Transverse colon (tissue), 4 donors: Measurements from ENCODE around the gene TCERG1L. TPM values are rescaled to one million over a fixed set of nuclear protein-coding genes. Genes with fewer than 3 reads are reported as not detected.

Experiments
- DNase-seq: peaks from one replicate; pipeline ENCODE4 v3.0.0-alpha.2; 2019
- H3K27ac ChIP-seq, 4 donors: fragments of 200-600 bp; sonication (generic); 2 replicates each; pipeline ENCODE4 v1.5.1; 2016 to 2018; ENCODE audit warnings: inconsistent platforms in 4 of 4
- H3K27me3 ChIP-seq: fragments of 200-600 bp; sonication (generic); 2 replicates; pipeline ENCODE4 v1.5.1; 2017; ENCODE audit warnings: inconsistent platforms
- H3K36me3 ChIP-seq, 4 donors: fragments of 200-600 bp; sonication (generic); 2 replicates each; pipeline ENCODE4 v1.5.1; 2017 to 2019; ENCODE audit warnings: inconsistent platforms in 4 of 4
- H3K4me1 ChIP-seq, 4 donors: fragments of 200-600 bp; sonication (generic); 2 replicates each; pipeline ENCODE4 v1.5.1; 2017 to 2020; ENCODE audit warnings: inconsistent platforms in 4 of 4
- H3K4me3 ChIP-seq, 4 donors: fragments of 200-600 bp; sonication (generic); 1 replicate in 1 of 4; 2 replicates in 3 of 4; pipeline versions ENCODE4 v1.5.1 to v1.6.1; 2017 to 2019; ENCODE audit warnings: inconsistent platforms in 4 of 4
- H3K9me3 ChIP-seq, 2 donors: fragments of 200-600 bp; sonication (generic); 2 replicates each; pipeline ENCODE4 v1.5.1; 2017 to 2019; ENCODE audit warnings: inconsistent platforms in 2 of 2
- CTCF ChIP-seq, 5 experiments: fragments of 200-600 bp in 3 of 5; fragments of 450-650 bp in 2 of 5; sonication (generic) in 3 of 5; IDR thresholded peaks; 1 replicate in 2 of 5; 2 replicates in 3 of 5; pipeline ENCODE4 v1.5.1; 2016 to 2017; ENCODE audit warnings: antibody characterized with exemption in 5 of 5, inconsistent platforms in 3 of 5, mild to moderate bottlenecking in 2 of 5, moderate library complexity in 1 of 5
- EP300 ChIP-seq: sonication (generic); formaldehyde crosslinking; IDR thresholded peaks from one replicate; pipeline ENCODE4 v1.6.1; 2017; ENCODE audit warnings: antibody characterized with exemption, low read depth
- POLR2A ChIP-seq: fragments of 450-650 bp; IDR thresholded peaks from one replicate; pipeline ENCODE4 v1.6.1; 2016; ENCODE audit warnings: antibody characterized with exemption, mild to moderate bottlenecking, moderate library complexity
- POLR2AphosphoS5 ChIP-seq, 3 donors: sonication (generic); formaldehyde crosslinking; IDR thresholded peaks; one replicate each; pipeline ENCODE4 v1.6.1; 2016; ENCODE audit warnings: antibody characterized with exemption in 3 of 3
- WGBS, 2 donors: methylation state at CpG; one replicate each; pipeline ENCODE4 v1.1.5; 2018; ENCODE audit warnings: low coverage in 1 of 2; 5-methylcytosine and 5-hydroxymethylcytosine counted together
- in situ Hi-C, 4 donors: fragments of 200-750 bp; cut with MboI; loops; one replicate each; pipeline versions ENCODE4 v1.15.0 to v1.15.1; 2017; ENCODE audit warnings: low sequenced_read_pairs in 3 of 4, low pct_ligation_motif_present in 1 of 4, low pct_unique_long_range_greater_than_20kb in 1 of 4
- intact Hi-C: fragments of 100-400 bp; cut with DNase I; formaldehyde crosslinking; loops from one replicate; pipeline ENCODE4 v1.15.1; 2023; ENCODE audit warnings: low total_unique reads
- total RNA-seq, 4 donors: library from RNA; depleted of rRNA; stranded (reverse); fragments of >200 nt; gene quantifications; one replicate each; pipeline ENCODE4 v1.1.0, GENCODE V29; 2016

The TCERG1L gene
- total RNA-seq, 4 donors from 2014 or later = 0.16 TPM; not detected in 3

GRCh38 chr10:131083915-131084790, 227.4 kb downstream of the TCERG1L start:
- in situ Hi-C loops (no loop called here), intact Hi-C loops (no loop called here)
- WGBS, 2 donors = 82 to 84% methylated on average over 5 to 29 of the region's 32 CpGs
- no peaks in the 10 kb centered on the region for H3K9me3 ChIP-seq
- no peak for DNase-seq
- no peaks in the 10 kb centered on the region for H3K27me3 ChIP-seq
- no peak overlapping the region for H3K4me3 ChIP-seq
- H3K36me3 ChIP-seq = no peaks in the 10 kb centered on the region
- TF ChIP-seq EP300 = no peak
- no peak for TF ChIP-seq POLR2AphosphoS5 (IDR thresholded peaks at IDR 0.05)
- no peak for TF ChIP-seq POLR2A
- no peak for TF ChIP-seq CTCF (IDR thresholded peaks at IDR 0.05)
- H3K27ac ChIP-seq = no peak overlapping the region
- no peaks in the 10 kb centered on the region for H3K4me1 ChIP-seq

DNA sequence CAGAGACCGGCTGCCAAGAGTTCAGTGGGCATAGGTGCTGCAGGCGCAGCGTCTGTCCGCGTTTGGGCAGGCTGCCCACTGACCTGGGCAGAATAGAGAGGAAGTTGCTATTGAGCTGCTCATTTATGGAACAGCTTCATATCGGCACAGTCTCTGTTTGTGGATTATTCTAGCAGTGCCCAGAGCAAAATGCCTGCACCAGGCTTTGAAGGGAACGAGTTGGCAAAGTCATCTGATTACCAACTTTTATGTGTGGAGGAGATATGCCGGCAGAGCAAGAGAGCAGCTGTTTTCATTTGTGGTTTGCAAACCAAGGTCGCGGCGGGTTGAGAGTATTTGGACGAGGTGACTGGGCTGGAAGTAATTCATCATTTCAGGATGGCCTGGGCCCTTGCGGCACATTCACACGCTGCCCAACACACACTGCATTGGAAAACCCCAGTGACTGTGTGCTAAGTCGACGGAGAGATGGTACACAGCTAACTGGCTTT, 228.5 kb downstream of the TCERG1L start:
- no peak overlapping the region for H3K4me3 ChIP-seq
- no peaks in the 10 kb centered on the region for H3K27me3 ChIP-seq
- intact Hi-C loops = no loop called here
- no peaks in the 10 kb centered on the region for H3K36me3 ChIP-seq
- DNase-seq = no peak
- H3K9me3 ChIP-seq = no peaks in the 10 kb centered on the region
- in situ Hi-C loops = no loop called here
- H3K27ac ChIP-seq = no peak overlapping the region
- no peak for TF ChIP-seq CTCF (IDR thresholded peaks at IDR 0.05)
- TF ChIP-seq POLR2A = no peak
- TF ChIP-seq EP300 = no peak
- no peak for TF ChIP-seq POLR2AphosphoS5 (IDR thresholded peaks at IDR 0.05)
- WGBS, 2 donors = 17 to 63% methylated on average over 1 to 16 of the region's 16 CpGs
- H3K4me1 ChIP-seq = no peaks in the 10 kb centered on the region

DNA sequence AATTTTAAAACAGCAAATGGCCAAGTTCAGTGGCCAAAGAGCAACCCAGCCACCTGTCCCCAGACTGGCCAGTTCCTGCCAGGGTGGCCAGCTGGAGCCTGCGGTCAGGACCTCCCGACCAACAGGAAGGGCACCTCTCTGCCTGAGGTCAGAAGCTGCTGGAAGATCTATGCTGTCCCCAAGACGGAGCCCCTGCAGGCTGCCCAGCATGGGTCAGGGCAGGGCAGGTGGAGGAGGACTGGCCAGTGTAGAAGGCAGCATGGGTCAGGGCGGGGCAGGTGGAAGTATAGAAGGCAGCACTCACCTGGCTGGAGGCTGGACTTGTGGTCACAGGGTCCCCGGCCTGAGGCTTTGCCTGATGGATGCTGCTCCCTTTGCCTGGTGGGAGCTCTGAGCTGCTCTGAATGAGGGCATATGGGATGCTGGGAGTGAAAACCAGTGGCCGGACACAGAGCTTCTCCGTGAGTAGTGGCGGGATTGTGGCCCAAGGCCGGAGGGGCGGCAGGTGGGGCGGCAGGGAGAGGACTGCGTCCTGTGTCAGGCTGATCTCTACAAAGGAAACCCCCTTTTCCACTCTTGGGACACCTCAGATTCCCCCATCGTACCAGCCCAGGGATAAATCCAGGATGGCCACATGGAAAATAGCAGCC, 229.2 kb downstream of the TCERG1L start:
- intact Hi-C loops = no loop called here
- Histone ChIP-seq H3K27ac (no peak overlapping the region), H3K4me3 (no peak overlapping the region), H3K27me3 (no peaks in the 10 kb centered on the region), H3K36me3 (no peaks in the 10 kb centered on the region), H3K9me3 (no peaks in the 10 kb centered on the region), H3K4me1 (no peaks in the 10 kb centered on the region)
- in situ Hi-C loops = no loop called here
- no peak for DNase-seq
- no peak for TF ChIP-seq CTCF (IDR thresholded peaks at IDR 0.05)
- no peak for TF ChIP-seq POLR2A
- TF ChIP-seq EP300 = no peak
- TF ChIP-seq POLR2AphosphoS5 (IDR thresholded peaks at IDR 0.05) = no peak
- WGBS, 2 donors = 88% methylated on average over 13 of the region's 13 CpGs; no CpG with 5 or more reads in 1 of the 2 donors

DNA sequence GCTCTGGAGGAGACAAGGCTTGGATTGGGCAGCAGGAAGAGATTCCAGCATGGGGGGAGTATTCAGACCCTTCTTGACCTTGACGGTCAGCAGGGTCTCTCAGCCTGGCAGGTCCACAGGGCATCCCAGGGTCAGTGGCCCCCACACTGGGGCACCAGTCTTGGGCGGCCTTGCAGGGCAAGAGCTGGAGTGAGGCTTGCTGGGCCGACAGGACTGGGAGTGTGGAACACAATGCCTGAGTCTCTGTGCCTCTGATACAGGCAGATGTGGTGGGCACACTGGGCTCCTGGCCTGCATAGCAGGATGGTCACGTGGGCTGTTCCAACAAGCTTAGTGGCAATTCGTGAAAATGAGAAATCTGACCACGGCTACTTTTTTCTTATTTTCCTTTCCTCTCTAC, 229.7 kb downstream of the TCERG1L start:
- TF ChIP-seq CTCF (IDR thresholded peaks at IDR 0.05) (no peak), EP300 (no peak), POLR2A (no peak), POLR2AphosphoS5 (IDR thresholded peaks at IDR 0.05) (no peak)
- 80% methylated on average over 6 of the region's 6 CpGs; no CpG with 5 or more reads in 1 of the 2 donors for WGBS, 2 donors

More for the DNA sequence above, 229.7 kb downstream of the TCERG1L start:
- in situ Hi-C loops (no loop called here), intact Hi-C loops (no loop called here)
- Histone ChIP-seq H3K36me3 (no peaks in the 10 kb centered on the region), H3K4me3 (no peak overlapping the region), H3K27me3 (no peaks in the 10 kb centered on the region), H3K9me3 (no peaks in the 10 kb centered on the region), H3K4me1 (no peaks in the 10 kb centered on the region), H3K27ac (no peak overlapping the region)
- DNase-seq = no peak
